HG03045 (cell line): ENCODE data around the gene CSNK2A2.

Source experiments
- ATAC-seq: cut with Tn5 transposase; IDR thresholded peaks from one replicate; pipeline ENCODE4 v1.9.1; 2021; ENCODE audit warnings: mild to moderate bottlenecking, moderate library complexity; ENCODE audit not compliant: unreplicated experiment

The CSNK2A2 gene

DNA sequence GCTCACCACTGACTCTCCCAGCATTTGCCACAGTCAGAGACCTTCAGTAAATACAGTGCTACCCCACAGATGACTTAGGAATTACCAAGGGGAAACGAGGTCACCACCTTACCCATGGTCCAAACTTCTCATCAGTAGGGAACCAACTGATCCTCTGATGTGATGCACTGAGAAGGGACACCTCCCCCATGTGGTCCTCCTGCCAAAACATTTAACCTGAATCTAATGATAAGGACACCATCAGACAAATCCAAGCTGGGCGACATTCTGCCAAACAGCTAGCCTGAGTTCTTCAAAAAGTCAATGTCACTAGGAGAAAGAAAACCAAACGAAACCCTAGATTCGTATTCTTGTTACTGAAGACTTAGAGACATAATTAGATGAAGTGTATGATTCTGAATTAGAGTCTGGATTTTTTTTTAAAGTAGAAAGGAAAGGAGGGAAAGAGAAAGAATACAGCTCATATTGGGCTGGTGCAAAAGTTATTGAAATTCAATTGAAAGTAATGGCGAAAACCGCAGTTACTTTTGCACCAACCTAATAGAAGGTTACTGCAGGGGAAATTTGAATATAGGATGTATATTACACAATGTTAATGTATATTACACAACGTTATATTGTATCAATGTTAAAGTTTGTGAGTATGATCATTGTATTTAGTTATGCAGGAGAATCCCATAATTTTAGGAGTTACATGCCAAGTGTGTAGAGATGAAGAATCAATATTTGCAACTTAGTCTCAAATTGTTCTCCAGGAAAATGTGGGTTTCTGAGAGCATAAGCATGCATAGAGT is 2.3 kb upstream of the CSNK2A2 start:
- ATAC-seq, result no peak

DNA sequence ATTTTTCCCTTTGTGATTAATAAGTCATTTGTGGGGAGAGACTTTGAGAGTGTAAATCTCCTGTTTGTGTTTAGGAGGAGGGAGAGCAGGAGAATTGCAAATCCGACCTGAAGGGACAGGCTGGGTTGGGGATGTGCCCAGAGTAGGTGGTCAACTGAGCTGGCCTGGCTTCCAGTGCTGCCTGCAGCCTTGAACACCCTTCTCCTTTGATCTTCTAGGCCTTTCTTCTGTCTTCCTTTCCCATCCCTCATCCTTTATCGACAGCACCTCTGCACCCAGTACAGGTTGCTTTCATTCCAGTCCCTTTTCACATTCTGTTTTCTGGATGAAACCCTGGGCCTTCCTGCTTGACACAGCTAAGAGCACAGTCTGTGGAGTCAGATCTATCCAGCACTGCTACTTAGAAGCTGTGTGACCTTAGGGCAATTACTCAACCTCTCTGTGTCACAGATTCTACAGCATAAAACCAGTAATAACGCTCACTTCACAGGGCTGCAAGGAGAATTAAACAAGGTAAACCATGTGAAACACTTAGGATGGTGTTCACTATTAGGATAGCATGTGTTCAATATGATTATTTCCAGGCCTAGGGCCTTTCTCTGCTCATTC is 1.0 kb upstream of the CSNK2A2 start:
- no peak for ATAC-seq

DNA sequence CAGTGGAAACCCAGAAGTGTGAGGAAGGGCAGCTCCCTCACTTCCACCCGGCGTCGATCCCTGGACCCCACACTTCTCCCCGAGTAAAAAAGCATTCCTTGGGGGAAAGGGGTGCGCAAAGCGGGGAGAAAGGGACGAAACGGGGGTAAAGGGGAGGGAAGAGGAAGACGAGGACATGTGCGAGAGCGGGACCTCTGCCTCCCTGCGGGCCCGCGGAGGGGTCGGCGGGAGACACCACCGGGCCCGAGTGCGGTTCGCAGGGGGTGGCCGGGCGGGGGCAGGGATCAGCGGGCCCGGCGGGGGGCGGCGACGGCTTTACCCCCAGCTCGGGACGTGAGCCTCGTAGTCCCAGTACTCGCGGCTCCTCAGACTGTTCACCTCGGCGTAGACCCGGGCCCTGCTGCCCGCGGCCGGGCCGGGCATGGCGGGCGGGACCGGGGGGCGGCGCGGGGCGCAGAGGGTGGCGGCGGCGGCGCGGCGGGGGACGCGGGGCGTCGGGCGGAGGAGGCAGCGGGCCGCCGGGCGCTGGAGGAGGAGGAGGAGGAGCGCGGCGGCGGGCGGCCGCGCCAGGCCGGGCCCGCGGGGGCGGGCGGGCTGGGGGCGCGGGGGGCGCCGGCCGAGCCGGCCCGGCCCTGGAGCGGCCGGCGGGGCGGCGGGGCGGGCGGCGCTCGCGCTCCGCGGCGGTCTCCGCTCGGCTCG is 443 bp downstream of the CSNK2A2 start:
- ATAC-seq, result peak; percentile 34

DNA sequence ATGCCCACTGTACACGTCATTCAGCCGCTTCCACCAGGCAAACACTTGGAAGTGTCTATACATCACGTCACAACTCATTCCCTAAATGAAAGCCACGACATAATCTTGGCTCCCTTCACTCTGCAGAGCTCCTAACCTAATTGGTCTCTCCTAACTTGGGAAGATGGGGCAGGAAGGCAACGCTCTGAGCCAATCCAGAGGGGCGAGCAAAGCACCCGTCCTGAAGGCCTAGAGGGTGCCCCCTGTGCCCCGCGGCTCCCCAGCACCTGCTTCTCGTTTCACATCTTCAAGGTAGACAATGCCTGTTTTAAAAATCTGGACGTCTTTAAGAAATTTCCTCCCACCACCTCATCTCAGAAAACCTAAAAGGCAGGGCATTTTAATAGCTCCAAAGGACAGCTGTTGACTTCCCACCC is 1.0 kb downstream of the CSNK2A2 start:
- ATAC-seq, result no peak

DNA sequence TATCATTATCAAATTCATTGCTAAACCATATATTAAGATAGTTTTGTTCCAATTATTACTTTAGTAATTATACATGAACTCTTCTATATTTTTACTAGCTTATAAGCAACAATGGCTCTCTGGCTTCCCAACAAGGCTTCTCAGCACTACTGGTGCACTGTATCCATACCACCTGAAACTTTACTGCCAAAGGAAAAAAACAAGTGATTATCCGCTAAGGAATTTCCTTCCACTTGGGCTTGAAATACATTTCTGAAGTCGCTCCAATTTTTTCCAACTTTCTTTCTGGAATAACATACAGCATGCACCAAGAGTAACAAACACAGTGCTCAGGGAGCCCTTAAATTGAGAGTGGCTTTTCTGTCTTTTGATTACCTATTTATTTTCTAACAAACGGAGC is 2.1 kb downstream of the CSNK2A2 start:
- ATAC-seq, result no peak

DNA sequence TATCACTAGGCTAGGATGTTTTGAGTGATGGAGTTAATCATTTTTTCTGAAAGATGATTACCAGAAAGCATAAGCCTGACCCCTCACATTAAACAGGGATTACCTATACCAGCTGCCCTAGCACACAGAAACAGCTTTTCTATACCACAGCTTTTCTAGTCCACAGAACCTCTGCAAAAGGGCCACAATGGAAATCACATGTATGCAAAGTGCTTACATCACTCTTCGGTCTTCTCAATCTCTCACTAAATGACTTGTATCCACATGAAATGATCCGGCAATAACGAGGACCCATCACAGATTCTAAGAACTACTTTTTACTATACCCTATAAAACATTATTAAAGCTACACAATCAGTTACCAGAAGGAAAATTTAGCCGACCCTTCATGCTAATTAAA is 2.6 kb downstream of the CSNK2A2 start:
- no peak for ATAC-seq

DNA sequence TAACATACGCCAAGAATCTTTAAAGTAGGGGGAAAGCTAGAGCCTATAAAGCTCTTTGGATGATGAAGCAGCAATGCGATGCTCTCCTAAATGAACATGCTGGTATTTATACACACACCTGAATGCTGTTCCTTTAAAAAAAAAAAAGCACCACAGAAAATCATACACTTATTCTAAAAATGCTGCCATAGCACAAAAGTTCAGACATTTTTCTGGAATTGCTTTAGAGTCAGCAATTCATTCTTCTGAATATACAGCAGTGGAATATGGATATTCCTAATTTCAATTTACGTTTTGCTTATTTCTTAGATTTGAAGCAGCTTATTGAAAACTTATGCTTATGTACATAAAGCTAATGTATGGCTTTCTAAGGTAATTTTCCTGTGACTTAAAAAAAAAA is 3.1 kb downstream of the CSNK2A2 start:
- no peak for ATAC-seq

DNA sequence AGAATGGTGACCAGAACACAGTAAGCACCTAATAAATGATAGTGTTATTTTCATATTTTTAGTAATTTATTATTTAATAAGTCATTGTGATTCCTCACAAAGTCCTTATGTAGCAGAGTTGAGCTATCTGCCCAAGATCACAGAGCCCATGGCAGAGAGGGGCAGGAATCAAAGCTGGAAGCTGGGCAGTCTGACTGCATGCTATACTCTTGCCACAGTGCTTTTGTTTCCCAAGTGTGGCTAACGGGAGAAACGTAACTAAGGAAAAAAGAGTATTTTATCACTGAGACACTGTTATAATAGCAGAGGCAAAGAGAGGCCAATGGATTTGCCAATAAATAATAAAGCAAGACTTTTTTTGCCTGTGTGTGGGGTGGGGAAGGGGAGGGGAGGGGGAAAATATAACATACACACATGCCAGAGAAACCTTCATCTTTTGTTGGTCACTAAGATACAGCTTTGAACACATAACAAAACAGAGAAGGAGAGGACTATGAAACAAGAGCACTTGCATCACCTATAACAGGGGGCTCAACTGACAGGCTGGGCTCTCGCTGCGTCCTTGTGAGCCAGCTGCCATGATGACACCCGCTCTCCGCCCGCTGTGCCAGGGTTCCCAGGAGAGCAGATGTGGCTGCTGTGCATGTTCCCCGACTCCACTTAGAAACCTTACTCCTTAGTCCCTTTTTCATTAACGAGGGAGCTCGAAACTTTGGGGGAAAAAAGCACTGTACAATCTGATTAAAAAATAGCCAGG is 10.1 kb downstream of the CSNK2A2 start:
- ATAC-seq, result no peak

DNA sequence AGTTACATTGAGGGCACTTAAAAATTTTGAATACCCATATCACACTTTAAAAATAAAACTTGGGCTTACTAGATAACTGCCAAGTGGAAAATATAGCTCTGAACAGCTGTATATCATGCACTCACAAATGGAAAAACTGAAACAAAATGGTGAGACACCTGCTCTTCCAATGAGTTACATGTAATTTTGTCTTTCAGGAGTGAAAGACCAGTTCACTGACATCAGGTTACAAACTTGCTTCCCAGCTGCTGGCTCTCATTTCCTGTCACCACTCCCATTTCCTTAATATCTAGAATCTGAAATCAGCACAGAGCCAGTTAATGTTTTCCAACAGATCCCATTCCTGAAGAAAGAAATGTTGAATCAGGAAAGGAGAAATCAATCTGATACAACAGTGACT is 10.8 kb downstream of the CSNK2A2 start:
- ATAC-seq, result no peak

DNA sequence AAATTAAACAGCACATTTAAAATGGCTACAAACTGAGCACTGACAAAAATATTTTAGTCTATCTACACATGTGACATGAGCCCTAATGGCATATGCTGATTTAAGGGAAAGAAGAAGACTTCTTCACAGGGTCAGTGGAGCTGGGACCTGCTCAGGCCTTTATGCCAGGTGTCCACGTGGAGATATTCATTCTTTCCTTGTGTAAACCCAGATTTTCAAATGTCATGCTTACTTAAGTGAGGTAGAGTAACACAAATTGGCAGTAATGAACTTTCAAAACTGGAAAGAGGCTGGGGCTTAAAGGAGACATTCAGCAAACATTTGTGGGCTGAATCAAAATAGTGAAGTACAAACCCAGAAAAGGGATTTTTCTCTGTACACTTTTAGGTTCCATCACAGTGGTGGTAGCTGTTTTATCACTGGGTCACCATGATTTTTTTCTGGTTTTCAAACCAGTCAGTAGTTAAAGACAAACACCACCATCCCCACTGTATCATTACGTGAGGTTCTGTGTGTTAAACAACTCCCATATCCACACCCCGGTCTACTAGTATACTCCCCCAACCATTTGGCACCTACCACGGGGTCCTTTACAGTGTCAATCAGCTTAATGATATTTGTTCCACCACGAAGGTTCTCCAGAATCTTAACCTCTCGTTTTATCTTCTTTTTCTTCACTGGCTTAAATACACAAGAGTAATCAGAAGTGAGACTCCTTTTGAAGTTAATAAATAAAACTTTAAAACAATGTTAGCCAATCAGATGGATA is 11.5 kb downstream of the CSNK2A2 start:
- ATAC-seq, result no peak

DNA sequence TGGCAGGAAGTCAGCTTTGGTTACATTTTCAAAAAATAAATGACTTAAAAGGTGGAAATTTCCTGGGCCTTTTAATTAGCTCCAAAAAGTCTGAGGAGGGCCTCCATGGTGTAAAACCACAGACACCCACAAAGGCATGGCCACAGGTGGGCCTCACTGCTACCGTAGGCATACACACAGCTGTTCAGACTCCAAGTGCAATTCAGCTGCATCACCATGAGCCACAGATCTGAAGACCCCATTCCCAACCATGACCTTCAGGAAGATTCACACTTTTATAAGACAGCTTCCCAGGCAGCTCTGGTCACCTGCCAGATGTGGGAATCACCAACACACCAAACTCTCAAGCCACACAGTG is 20.6 kb downstream of the CSNK2A2 start:
- no peak for ATAC-seq

DNA sequence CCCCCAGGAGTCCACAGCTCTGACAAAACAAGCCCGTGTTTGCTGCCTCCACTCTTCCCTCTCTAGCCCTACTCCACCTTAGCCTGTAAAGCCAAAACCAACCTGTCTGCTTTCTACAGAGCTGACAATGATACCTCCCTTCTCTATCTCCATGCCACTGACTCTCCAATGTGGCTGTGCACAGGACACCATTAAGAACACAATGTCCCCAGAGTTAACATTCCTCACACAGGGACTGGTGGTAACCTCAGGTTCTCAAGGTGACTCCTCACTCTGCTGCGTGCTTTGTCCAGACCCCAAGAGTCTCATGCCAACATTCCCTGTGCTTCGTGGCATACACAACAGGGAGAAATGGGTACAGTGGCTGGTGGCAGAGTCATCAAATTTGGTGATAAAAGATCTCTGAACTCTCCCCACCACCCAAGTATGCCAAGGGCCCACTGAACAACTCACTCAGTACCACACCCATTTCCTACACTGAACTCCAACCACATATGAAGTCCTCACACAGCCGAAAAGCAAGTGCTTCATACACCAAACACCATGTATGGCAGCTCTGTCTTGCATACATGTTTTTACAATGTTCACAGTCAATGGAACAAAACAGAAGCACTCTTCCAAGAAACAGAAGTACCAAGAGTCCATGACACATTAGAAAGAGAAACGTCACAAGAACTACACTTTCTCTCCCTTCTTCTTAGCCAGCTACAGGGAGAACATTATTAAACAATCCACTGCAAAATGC is 21.1 kb downstream of the CSNK2A2 start:
- ATAC-seq, result no peak

DNA sequence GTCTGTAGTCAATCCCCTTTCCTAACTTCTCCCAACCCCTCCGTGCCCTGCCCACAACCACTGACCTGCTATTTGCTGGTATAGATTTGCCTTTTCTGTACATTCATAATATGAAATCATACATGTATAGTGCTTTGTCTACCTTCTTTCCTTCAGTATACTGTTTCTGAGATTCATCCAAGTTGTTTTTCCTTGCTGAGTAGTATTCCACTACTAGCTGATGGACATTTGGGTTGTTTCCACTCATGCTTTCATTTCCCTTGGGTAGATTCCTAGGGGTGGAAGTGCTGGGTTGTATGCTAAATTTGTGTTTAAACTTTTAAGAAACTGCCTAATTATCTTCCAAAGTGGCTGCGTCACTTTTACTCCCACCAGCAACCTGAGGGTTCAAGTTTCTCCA is 27.7 kb downstream of the CSNK2A2 start:
- ATAC-seq, result no peak

DNA sequence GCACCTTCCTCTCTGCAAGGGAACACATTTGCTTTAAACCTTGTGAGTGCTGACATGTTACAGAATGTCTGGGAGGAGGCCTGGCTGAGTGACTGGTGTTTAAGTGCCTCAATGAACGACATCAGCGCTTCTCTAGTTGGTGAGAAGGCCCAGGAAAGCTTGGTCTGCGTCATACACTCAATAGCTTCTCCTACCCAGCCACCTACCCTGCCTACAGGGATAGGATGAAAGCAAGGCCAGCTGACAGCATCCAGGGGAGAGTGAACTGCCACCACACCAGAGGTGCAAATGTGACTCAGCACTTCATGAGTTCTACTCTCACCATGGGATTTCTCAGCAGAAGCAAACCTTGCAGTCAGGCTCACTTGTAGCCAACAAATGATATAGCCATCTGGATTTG is 37.1 kb downstream of the CSNK2A2 start:
- ATAC-seq, result no peak

DNA sequence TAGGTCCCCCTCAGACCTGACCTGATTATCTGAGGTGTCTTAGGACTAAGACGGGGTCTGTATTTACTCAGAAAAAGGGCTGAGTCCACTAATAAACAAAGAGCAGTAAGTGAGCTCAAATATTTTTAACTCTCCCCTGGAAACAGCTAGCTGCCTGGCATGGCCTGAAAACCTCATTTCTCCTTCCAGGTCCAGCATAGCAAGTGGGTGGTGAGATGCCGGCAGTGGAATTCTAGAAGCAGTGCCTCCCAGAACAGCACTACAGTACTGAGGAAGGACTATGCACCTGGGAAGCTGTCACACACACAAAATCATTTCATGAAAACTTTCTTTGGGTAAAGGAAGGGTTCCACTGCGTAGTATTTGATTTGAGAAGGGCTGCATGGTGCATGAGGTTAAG is 39.2 kb downstream of the CSNK2A2 start:
- ATAC-seq, result no peak

DNA sequence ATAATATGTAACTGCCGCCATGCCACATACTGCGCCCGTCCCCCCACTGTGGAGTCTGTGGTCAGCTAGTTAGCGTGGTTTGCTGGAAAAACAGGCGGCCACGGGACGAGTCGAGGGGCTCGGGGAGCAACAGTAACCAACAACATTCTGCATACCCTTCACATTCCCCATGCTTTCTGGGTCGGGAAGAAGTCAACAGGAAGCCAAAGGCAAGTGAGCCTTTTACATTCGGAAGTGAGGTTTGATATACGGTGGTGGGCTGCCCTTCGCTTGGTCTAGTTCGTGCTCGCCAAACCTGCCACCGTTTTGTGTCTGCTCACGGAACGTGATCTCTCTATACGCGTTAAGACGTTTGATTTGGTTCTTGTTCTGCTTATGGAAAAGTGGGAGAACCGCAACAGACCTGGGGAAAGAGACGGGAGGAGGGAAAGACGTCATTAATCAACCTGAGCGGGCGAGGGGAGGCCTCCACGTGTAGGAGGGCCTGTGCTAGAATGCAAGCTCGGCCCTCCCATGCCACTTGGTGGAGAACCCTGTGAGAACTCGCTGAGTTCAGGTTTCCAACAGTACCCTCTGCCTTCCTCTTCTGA is 39.9 kb downstream of the CSNK2A2 start:
- no peak for ATAC-seq

DNA sequence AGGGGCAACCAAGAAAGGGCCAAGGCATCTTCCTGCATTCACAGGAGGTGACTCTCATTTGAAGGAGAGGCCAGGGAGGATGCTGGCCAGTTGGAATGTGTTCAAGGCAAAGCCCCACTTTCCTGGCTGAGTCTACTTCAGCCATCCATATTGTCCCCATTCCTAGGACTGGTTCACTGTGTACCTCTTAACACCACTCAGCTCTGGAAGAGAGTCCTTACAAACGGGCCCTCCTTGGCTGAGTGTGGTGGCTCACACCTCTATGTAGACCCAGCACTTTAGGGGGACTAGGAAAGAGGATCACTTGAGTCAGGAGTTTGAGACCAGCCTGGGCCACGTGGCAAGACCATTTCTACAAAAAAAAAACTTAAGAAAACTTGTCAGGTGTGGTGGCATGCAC is 40.7 kb downstream of the CSNK2A2 start:
- no peak for ATAC-seq

DNA sequence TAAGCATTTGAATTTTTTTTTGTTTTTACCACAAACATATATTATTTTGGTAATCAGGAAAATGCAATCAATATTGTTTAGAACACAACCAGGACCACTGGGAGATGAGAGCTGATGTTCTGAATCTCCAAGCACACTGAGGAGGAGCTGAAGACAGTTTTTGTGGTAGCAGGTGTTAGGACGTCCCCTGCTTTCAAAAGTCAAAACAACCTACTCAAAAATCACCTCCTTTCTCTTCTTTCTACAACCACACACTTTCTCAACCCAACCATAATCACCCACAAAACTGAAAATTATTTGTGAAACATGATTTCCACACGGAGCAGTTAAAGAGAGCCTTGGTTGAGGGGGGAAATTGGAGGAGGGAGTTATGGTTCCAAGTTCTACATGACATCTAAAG is 42.1 kb downstream of the CSNK2A2 start:
- ATAC-seq, result no peak

DNA sequence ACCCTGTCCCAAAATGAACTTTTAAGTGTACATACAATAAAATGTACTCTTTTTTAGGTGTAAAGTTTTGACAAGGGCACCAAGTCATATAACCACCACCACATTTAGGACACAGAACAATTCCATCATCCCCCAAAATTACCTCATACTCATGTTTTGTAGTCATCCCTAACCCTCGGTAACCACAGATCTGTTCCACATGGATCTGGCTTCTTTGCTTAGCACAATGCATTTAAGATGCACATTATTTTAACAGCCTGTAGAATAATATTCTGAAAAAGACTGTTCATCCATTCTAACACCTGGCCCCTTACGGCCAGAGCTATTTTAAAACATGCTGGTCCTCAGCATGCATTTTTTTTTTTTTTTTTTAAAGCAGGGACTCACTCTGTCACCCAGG is 43.6 kb downstream of the CSNK2A2 start:
- ATAC-seq, result no peak
